Right lobe of liver (tissue), 4 donors: ENCODE measurements around the gene HOXD11.

Experiments used
- CTCF ChIP-seq, 4 donors: fragments of 200-600 bp in 3 of 4; fragments of 450-650 bp in 1 of 4; IDR thresholded peaks; one replicate each; pipeline versions ENCODE4 v1.5.1 to v1.8.0; 2016 to 2022; ENCODE audit warnings: antibody characterized with exemption in 4 of 4, mild to moderate bottlenecking in 2 of 4
- POLR2A ChIP-seq: fragments of 450-650 bp; IDR thresholded peaks from one replicate; pipeline ENCODE4 v1.6.1; 2017; ENCODE audit warnings: antibody characterized with exemption, mild to moderate bottlenecking
- donor health status: DM: no; HTN: no; CAD: no.
- donor health status: DM: no; HTN: no; CAD: no.
- donor health status: DM: no; HTN: yes; CAD: no.

- no peak for TF ChIP-seq POLR2A
- TF ChIP-seq CTCF (IDR thresholded peaks at IDR 0.05), result no peak
Observed at GRCh38 chr2:176158855-176159662, 52.0 kb downstream of the HOXD11 start.
